HK-2 (cell line): Measurements from ENCODE around the gene EMP1.

Source experiments
- DNase-seq: peaks from one replicate; pipeline ENCODE4 v3.0.0-alpha.2; 2018; ENCODE audit not compliant: unreplicated experiment

EMP1 gene

GRCh38 chr12:13197526-13198143 is 1.1 kb downstream of the EMP1 start:
- no peak for DNase-seq

DNA sequence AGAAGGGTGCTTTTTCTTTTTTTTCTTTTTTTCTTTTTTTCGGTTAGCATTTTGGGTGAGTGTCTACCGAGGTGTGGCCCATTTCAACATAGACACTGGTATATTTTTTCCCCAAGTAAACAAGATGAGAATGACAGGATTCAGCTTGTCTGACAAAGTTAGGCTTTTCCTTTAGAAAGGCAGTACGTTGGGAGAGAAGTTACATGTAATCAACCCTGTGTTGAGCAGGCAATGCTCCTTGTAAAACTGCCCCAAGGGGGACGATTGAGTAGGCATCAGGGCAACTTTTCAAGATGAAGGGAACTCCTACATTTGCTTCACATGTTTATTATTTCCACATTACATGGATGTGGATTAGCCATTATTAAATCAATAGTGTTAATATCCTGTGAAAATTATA is 1.7 kb downstream of the EMP1 start:
- no peak for DNase-seq

GRCh38 chr12:13198876-13199275 is 2.4 kb downstream of the EMP1 start:
- no peak for DNase-seq

DNA sequence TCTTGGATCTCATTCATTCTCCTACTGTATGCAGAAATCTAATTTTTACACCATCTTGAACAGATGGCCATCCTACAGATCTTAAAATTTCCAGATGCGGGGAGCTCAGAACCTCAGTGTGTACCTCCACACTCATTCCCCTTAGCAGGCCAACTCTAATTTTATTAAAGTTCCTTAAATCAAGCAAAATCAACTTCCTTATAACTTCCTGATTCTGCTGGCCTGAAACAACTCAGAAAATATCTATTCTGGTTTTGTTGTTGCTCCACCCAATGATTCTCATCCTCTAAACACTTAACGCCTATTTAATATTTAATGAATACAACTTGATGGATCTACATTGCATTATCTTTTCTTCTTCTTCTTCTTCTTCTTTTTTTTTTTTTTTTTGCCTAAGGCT is 3.1 kb downstream of the EMP1 start:
- no peak for DNase-seq

DNA sequence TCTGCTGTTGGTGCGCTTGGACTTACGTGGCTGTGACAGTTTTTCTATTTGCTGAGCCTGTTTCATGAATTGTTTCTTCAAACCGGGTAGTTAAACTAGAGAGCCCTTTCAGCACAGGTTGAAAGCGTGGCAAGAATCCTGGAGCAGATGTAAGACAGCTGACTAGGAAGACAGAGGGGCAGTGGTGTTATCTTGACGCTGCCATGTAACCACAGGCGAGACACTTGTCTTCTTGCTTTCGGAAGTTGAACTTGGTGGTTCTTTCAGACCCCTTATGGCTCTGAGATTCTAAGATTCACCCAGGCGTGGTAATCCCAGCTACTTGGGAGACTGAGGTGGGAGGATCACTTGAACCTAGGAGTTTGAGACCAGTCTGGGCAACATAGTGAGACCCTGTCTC is 4.3 kb downstream of the EMP1 start:
- no peak for DNase-seq

GRCh38 chr12:13203034-13203922 is 6.8 kb downstream of the EMP1 start:
- DNase-seq, result no peak

DNA sequence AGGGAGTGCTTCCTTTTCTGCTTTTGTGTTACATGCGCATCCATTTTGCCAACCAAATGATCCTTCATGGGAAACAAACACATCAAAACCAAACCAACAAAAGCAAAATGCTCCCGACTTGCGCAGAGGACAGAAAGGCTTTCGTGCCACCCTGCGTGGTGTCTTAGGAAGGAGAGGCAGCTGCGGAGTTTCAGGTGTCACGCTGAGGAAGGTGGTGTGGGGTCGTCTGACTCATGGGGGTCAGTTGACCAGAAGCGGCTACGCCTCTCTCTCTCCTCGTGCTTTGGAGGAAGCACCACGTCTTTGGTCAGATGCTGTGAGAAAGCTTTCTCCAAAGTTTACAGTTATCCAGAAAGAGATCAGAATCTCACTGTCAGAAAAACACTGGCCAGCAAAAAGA is 7.9 kb downstream of the EMP1 start:
- no peak for DNase-seq

DNA sequence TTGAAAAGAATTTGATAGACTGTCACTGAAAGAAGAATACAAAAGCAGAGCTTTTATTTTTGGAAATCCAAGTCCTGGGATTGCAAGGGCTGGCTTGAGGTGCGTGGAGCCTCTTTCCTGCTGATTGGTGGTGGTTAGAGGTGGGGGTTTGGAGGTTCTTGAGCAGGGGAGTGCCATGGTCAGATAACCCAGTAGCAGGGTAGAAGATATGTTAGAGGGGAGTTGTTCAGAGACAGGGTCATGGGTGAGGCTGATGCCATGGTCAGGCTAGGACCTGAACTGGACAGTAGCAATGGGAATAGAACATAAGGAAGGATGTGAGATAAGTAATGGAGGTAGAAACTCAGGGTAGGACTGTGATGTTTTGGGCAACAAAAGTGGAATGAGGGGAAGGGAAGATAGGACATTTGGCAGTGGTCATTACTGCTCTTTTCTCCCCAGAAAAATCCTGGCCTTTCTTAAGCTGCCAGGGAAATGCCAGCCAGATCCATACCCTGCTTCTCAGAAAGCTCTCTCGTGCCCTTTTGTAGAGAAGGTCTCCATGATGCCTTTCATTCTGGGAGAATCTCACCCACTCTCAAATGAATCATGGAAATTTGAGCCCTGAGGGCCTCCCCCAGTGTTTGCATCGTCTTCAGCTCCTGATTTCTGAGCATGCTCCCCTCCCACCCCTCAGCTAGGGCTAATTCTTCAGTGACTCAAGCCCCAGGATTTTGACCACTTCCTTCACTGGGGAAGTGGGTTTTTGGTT is 9.5 kb downstream of the EMP1 start:
- no peak for DNase-seq

- peak; percentile 69 for DNase-seq
Observed at GRCh38 chr12:13206560-13206897, 10.0 kb downstream of the EMP1 start.

- no peak for DNase-seq
Observed at GRCh38 chr12:13208533-13209435, 12.3 kb downstream of the EMP1 start.

DNA sequence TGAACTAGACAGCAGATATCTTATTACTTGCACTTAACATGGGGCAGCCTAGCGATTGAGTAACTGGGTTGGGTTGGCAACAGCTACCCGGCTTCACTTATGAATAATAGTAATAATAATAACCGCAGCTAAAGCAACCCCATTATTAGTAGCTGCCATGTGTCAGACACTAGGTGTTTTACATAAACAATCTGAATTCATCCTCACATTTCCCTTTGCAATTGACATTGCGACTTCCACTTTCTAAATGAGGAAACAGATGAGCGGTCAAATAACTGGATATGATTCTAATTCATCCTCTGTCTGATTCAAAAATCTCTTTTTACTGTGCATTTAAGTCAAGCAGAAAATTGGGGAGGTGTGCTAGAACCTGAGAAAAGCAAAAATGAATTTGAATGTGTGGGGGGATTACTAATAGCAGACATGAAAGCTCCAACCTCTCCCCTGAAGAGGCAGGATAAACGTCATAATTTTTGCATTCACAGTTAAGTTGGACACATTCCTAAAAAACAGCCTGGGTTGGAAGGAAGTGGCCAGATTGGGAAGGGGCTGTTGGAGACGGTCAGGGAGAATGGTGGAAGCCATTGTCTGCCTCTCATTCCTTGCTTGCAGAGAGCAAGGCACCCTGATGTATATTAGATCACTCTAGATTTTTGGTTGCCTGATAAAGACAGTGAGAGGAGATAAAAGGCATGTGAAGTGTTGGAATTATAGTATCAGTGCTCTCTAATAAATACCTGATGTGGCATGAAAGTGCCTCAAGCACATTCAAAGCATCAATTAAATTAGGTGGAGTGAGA is 13.1 kb downstream of the EMP1 start:
- no peak for DNase-seq

DNA sequence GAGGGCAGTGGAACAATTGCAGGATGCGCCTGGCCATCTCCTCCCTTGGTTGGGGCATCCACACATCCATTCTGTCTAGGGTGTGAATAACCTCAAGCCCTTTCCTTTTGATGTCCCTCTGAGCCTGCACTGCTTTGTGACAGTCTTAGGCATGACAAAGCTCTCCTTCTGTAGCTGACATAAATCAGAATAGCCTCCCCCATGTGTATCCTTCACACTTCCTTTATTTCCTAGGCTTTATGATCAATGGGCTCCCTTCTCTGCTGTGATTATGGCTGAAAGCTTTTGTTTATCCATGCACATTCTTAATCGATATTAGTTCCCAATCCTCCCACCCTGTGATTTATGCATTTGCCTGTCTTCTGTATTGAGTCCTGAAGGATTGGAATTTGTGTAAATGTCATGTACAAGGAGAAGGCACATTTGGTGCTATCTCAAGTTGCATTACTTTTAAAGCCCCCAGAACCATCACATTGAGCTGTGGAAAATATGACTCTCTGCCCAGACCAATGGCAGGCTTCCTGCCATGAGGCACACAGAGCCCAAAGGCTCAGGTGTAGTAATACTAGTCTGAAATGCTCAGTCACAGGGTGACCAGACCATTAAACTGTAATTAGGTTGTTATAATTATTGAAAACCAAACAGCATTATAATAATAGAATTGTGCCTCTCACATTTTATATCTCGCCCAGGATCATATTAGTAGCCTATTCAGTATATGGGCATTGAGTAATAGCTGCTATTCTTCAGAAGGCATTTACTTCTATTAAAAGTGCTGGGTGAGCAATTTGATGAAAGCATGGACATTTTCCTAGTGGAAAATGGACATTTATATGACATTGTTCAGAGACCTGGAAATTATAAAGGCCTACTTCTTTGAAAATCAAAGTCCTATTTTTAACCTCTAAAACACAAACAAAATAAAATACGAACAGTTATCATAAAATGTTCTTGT is 14.0 kb downstream of the EMP1 start:
- no peak for DNase-seq

DNA sequence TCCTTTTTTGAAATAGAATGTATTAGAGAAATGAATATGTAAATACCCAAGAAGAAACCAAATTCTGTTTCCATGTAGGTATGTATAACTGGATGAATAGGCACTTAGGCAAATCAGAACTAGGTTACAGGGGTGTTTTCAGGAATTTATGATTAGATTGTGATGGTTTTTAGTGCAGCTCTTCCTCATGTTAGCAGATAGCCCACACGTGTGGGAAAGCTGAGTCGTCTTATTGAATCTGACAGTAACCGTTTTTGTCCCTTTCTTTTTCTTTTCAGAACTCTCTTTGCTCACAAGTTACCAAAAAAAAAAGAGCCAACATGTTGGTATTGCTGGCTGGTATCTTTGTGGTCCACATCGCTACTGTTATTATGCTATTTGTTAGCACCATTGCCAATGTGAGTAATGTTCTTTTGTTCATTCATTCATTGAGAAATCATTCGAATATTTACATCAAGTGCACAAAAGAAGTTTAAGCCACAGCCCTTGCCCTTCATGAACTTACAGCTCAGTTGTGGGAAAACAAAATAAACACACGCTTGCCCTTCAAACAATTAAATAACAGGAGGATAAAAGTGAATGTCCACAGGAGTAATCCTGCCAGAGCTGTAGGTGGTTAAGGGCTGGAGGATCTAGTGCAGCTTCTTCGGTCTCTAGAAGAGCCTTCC is 14.8 kb downstream of the EMP1 start:
- DNase-seq, result no peak

DNA sequence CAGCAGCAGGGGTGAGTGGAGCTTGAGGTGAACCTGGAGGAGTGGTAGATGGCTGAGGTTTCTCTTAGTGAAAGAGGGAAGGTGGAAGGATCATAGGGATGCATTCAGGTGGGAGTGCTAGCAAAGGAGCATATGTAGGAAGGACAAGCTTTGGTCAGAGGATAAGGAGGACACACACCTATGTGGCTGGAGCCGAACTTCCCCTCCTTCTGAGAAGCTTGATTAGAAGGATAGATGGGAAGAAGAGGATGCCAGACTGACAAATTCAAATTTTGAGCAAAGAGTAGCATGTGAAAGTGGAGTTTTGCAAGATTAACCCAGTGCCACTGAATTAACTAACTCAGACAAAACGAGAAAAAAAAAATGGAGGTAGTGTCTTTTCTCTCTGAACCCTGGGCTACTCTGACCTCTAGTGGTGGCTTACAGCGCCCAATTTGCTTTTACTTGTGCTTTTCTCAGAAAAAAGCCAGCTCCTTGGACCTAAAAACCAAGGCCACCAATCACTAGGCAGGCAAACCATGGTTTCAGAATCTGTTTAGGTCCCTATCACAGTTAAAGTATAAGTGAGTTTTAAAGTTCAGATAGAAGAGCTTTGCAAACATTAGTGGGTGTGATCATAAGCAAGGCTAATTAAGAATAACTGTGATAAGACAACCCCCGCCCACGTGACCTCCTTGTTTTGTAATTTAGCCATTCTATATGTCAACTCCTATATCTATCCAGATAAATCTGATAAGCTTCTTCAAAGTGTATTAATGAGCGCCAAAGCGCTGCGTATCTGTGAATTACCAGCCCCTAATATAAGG is 15.5 kb downstream of the EMP1 start:
- peak; percentile 44 for DNase-seq

DNA sequence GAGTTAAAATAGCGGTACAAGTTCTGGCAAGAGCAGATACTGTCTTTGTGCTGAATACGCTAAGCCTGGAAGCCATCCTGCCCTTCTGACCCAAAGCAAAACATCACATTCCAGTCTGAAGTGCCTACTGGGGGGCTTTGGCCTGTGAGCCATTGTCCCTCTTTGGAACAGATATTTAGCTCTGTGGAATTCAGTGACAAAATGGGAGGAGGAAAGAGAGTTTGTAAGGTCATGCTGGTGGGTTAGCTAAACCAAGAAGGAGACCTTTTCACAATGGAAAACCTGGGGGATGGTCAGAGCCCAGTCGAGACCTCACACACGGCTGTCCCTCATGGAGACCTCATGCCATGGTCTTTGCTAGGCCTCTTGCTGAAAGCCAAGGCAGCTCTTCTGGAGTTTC is 18.5 kb downstream of the EMP1 start:
- DNase-seq, result no peak

- DNase-seq, result no peak
Observed at GRCh38 chr12:13218641-13219040, 22.1 kb downstream of the EMP1 start.

DNA sequence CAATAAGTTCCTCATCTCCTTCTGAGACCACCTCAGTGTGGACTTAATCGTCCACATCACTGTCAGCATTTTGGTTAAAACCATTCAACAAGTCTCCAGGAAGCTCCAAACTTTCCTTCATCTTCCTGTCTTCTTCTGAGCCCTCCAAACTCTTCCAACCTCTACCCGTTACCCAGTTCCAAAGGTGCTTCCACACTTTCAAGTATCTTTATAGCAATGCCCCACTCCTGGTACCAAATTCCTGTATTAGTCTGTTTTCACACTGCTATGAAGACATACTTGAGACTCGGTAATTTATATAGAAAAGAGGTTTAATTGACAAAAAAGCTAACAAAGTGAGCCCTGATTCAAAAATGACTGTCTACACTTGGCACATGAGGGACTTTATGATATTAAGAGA is 22.8 kb downstream of the EMP1 start:
- DNase-seq, result no peak

DNA sequence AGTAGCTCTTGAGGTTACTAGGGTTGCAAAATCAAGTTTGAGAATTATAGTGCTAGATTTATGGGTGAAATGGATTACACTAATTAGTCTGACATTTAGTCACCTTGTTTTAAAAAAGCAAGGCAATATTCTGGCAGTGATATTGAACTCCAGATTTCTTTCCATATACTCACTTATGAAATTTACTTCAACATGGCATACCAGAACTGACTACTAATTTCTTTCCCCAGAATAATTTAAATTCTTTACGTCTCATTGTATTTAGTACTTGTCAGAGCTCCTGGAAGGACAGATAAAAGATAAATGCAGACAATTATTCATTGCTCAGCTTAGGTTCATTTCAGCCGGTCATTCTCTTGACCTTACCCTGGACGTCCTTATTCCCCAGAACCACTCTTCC is 24.3 kb downstream of the EMP1 start:
- DNase-seq, result no peak
